Caco-2 (cell line): ENCODE results near the gene RBSN. TPM values are rescaled to one million over a fixed set of nuclear protein-coding genes. Genes with fewer than 3 reads are reported as not detected.

Experiments
- BruUV-seq: library from RNA; stranded (reverse); fragments of 400-500 nt; replicated peaks from 2 replicates; lab custom pipeline; 2021; lab: Mats Ljungman, UMichigan
- CTCF ChIA-PET: fragments of 300-600 bp; sonication (Branson Sonifier 250); formaldehyde crosslinking; loops from one replicate; lab custom pipeline; 2022; ENCODE audit warnings: antibody characterized with exemption; lab: Charles Lee
- POLR2A ChIA-PET: fragments of 300-600 bp; sonication (Branson Sonifier 250); formaldehyde crosslinking; loops from one replicate; lab custom pipeline; 2022; ENCODE audit warnings: antibody characterized with exemption; lab: Charles Lee
- DNase-seq, 2 experiments: peaks; one replicate each; pipeline versions ENCODE4 v3.0.0 to v3.0.0-alpha.2; 2020 to 2022
- H3K27me3 ChIP-seq: replicated peaks from 2 replicates; pipeline ENCODE4 v1.6.0; 2011; ENCODE audit warnings: low read length; ENCODE audit not compliant: control insufficient read depth, insufficient read depth
- H3K36me3 ChIP-seq: 2 replicates; pipeline ENCODE4 v1.5.1; 2011; ENCODE audit warnings: low read length; ENCODE audit not compliant: control insufficient read depth, insufficient read depth
- H3K4me1 ChIP-seq: fragments of 250-450 bp; sonication (Bioruptor Pico); 2 replicates; pipeline ENCODE4 v1.5.1; 2020; ENCODE audit warnings: mild to moderate bottlenecking
- H3K4me3 ChIP-seq: 2 replicates; pipeline ENCODE4 v1.5.1; 2011; ENCODE audit warnings: low read depth, mild to moderate bottlenecking, control low read depth, low read length
- H3K9me3 ChIP-seq: fragments of 250-450 bp; sonication (Bioruptor Pico); 2 replicates; pipeline ENCODE4 v1.5.1; 2020; ENCODE audit warnings: mild to moderate bottlenecking, moderate library complexity
- H3K27ac Mint-ChIP-seq: one replicate; pipeline ENCODE4 v1.8.0; 2022; ENCODE audit warnings: mixed read lengths; ENCODE audit not compliant: unreplicated experiment
- H3K27me3 Mint-ChIP-seq: one replicate; pipeline ENCODE4 v1.8.0; 2022; ENCODE audit warnings: mixed read lengths; ENCODE audit not compliant: insufficient read depth, unreplicated experiment
- H3K36me3 Mint-ChIP-seq: one replicate; pipeline ENCODE4 v1.8.0; 2022; ENCODE audit warnings: mild to moderate bottlenecking, mixed read lengths; ENCODE audit not compliant: insufficient read depth, unreplicated experiment
- H3K4me1 Mint-ChIP-seq: one replicate; pipeline ENCODE4 v1.8.0; 2022; ENCODE audit warnings: low read depth, mixed read lengths; ENCODE audit not compliant: unreplicated experiment
- H3K4me3 Mint-ChIP-seq: one replicate; pipeline ENCODE4 v1.8.0; 2022; ENCODE audit warnings: mild to moderate bottlenecking, moderate library complexity, mixed read lengths; ENCODE audit not compliant: unreplicated experiment
- H3K9me3 Mint-ChIP-seq: one replicate; pipeline ENCODE4 v1.8.0; 2022; ENCODE audit warnings: mixed read lengths; ENCODE audit not compliant: unreplicated experiment
- intact Hi-C: fragments of 100-400 bp; cut with micrococcal nuclease; formaldehyde crosslinking; loops from one replicate; pipeline ENCODE4 v1.10.0; 2022; ENCODE audit not compliant: unreplicated experiment
- total RNA-seq: library from RNA; stranded (reverse); gene quantifications from 2 replicates; pipeline ENCODE4 v1.2.3, GENCODE V29; 2022
- TF ChIP-seq, protein P1 (sequence below), 2 experiments: fragments of 200-600 bp in 1 of 2; IDR thresholded peaks; 1 replicate in 1 of 2; 2 replicates in 1 of 2; pipeline versions ENCODE4 v1.5.1 to v1.8.0; 2011 to 2022; ENCODE audit warnings: antibody characterized with exemption in 1 of 2, control low read depth in 1 of 2, inconsistent platforms in 1 of 2, low read depth in 1 of 2, low read length in 1 of 2, mild to moderate bottlenecking in 1 of 2, moderate library complexity in 1 of 2; ENCODE audit not compliant: insufficient read depth in 1 of 2, severe bottlenecking in 1 of 2, unreplicated experiment in 1 of 2

Gene RBSN
- total RNA-seq, 1 experiment from 2014 or later, result 19.7 TPM

DNA sequence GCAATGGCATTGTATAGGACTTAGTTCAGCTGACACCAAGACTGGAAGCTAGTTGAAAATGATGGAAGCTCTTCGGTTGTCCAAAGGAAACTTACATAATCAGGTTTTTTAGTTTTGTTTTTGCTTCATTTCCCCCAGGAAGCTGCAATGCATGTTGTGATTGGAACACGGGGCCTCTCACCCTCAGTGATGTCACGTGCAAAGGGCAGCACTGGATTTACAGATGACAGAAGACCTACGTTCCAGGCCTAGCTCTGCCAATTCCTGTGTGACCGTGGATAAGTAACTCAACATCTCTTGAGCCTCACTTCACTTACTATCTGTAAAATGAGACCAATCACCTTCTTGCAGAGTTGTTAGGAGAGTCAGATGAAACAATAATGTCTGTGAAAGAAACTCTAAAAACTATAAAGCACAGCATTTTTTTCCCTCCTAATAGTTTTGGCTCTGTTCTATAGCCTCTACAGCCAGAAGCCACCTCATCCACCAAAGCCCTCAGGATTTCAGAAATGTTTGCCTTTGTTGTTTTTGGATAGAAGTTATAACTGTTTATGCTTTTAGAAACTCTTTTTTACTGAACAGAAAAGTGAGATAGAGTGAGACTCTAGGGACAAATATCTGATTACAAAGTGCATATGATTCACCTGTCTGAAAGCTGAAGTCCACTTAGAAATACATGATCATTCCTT, 4.6 kb downstream of the RBSN start:
- Histone ChIP-seq H3K4me3 (no peak overlapping the region), H3K27me3 (no peaks in the 10 kb centered on the region), H3K36me3 (peaks cover 2% of the 10 kb centered on the region), H3K9me3 (no peaks in the 10 kb centered on the region), H3K4me1 (peaks cover 7% of the 10 kb centered on the region; the same call in 1 of the 2 replicates)
- TF ChIP-seq, protein P1, sequence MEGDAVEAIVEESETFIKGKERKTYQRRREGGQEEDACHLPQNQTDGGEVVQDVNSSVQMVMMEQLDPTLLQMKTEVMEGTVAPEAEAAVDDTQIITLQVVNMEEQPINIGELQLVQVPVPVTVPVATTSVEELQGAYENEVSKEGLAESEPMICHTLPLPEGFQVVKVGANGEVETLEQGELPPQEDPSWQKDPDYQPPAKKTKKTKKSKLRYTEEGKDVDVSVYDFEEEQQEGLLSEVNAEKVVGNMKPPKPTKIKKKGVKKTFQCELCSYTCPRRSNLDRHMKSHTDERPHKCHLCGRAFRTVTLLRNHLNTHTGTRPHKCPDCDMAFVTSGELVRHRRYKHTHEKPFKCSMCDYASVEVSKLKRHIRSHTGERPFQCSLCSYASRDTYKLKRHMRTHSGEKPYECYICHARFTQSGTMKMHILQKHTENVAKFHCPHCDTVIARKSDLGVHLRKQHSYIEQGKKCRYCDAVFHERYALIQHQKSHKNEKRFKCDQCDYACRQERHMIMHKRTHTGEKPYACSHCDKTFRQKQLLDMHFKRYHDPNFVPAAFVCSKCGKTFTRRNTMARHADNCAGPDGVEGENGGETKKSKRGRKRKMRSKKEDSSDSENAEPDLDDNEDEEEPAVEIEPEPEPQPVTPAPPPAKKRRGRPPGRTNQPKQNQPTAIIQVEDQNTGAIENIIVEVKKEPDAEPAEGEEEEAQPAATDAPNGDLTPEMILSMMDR (IDR thresholded peaks at IDR 0.05; ENCODE audit: insufficient read depth in 1 of 2, low read depth in 1 of 2, low read length in 1 of 2, severe bottlenecking in 1 of 2, unreplicated experiment in 1 of 2), result no peak
- DNase-seq, result no peak
- intact Hi-C loops, result no loop called here
- no TSS peak for BruUV-seq
- Mint-ChIP-seq H3K36me3 (peaks cover 34% of the 10 kb centered on the region), H3K27me3 (no peaks in the 10 kb centered on the region), H3K9me3 (no peaks in the 10 kb centered on the region), H3K4me3 (no peak overlapping the region), H3K4me1 (peaks cover 7% of the 10 kb centered on the region), H3K27ac (no peak overlapping the region)
- CTCF ChIA-PET, result no interaction called here
- POLR2A ChIA-PET, result no interaction called here

DNA sequence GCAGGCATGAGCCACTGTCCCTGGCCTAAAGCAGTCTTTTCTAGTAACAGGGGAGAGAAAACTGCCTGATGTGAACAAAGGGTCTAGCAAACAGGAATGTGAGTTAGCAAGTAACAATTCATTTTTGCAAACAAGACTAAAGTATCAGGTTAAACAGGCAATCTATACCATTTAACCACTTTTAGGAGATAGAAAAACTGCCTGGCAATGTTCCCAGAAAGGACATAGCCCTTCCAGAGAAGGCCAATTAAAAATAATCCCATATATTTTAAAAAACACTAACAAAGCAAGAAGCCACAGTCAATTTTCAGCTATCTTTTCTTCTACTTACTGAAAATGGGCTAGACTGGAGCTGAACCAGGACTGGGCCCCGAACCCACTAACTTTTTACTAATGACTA, 6.3 kb downstream of the RBSN start:
- CTCF ChIA-PET, result no interaction called here
- Mint-ChIP-seq H3K9me3 (no peaks in the 10 kb centered on the region), H3K36me3 (peaks cover 18% of the 10 kb centered on the region), H3K27ac (no peak overlapping the region), H3K27me3 (no peaks in the 10 kb centered on the region), H3K4me1 (peaks cover 1% of the 10 kb centered on the region), H3K4me3 (no peak overlapping the region)
- Histone ChIP-seq H3K36me3 (peaks cover 2% of the 10 kb centered on the region), H3K27me3 (no peaks in the 10 kb centered on the region), H3K9me3 (no peaks in the 10 kb centered on the region), H3K4me3 (no peak overlapping the region), H3K4me1 (peaks cover 3% of the 10 kb centered on the region; the same call in 1 of the 2 replicates)
- POLR2A ChIA-PET, result no interaction called here
- intact Hi-C loops, result no loop called here
- no TSS peak for BruUV-seq
- TF ChIP-seq, protein P1 (IDR thresholded peaks at IDR 0.05; ENCODE audit: insufficient read depth in 1 of 2, low read depth in 1 of 2, low read length in 1 of 2, severe bottlenecking in 1 of 2, unreplicated experiment in 1 of 2), result no peak
- no peak for DNase-seq

DNA sequence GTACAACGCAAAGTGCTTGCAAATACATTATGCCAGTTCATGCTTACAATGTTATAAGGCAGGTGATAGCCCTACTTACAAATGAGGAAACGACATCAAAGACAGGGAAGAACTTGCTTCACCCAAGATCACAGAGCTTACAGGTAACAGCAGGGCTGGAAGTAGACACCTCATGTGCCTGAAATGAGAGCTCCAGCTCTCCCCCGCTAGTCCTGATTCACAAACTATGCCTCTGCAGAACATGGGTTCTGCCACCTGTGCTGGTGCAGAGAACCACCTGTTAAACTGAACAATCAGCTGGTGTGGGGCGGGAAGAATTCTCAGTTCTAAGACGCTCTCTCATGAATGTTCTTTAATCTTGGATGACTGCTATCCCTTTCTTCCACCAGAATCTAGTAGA, 7.4 kb downstream of the RBSN start:
- POLR2A ChIA-PET, result interaction anchor here (0.6 kb wide), 1 partner anchor 116 kb away, joined by 3 read pairs; no protein-coding TSS in a partner anchor

More for the DNA sequence above, 7.4 kb downstream of the RBSN start:
- no peaks in the 10 kb centered on the region for H3K4me1 ChIP-seq
- DNase-seq, result no peak
- H3K27me3 ChIP-seq, result no peaks in the 10 kb centered on the region
- intact Hi-C loops, result no loop called here
- no peak overlapping the region for H3K4me3 Mint-ChIP-seq
- H3K4me1 Mint-ChIP-seq, result no peaks in the 10 kb centered on the region
- no peak overlapping the region for H3K27ac Mint-ChIP-seq
- H3K36me3 ChIP-seq, result peaks cover 2% of the 10 kb centered on the region
- no peaks in the 10 kb centered on the region for H3K27me3 Mint-ChIP-seq
- CTCF ChIA-PET, result no interaction called here
- H3K9me3 ChIP-seq, result no peaks in the 10 kb centered on the region
- TF ChIP-seq, protein P1 (IDR thresholded peaks at IDR 0.05; ENCODE audit: insufficient read depth in 1 of 2, low read depth in 1 of 2, low read length in 1 of 2, severe bottlenecking in 1 of 2, unreplicated experiment in 1 of 2), result no peak
- H3K4me3 ChIP-seq, result no peak overlapping the region
- no TSS peak for BruUV-seq
- H3K36me3 Mint-ChIP-seq, result peaks cover 17% of the 10 kb centered on the region
- no peaks in the 10 kb centered on the region for H3K9me3 Mint-ChIP-seq
